Fibroblast of skin of abdomen (primary cell): ENCODE measurements around the gene ANKRD33.

Source experiments
- DNase-seq: peaks from one replicate; pipeline ENCODE4 v3.0.0-alpha.2; 2013

Gene ANKRD33

DNA sequence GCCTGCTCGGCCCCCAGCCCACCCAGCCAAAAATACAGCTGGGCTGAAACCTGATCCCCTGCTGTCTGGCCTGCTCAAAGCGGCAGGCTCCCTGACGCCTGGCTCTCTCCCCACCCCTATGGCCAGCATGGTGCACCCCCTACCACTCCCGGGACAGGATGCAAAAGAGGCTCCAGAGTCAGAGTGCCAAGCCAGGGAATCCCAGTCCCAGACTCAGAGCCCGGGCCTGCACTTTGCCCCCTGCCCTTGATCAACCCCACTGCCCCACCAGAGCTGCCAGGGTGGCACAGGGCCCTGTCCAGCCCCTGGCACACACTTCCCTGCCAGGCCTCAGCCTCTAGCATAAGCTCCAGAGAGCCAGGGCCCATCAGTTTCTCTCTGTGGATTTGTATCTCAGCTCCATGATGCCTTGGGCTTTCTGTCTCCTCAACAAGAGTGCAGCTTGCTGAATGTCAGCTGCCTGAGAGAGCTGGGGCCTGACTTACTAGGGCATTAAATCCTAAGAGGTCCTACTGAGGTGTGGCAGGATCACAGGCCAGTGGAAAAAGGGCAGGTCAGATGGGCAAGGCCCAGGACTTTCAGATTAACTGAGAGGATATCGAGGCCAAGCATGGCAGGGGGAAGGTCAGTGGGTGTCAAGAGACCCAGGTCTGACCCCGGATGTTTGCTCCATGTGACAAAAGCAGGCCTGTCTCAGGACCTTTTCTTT, 33.3 kb downstream of the ANKRD33 start:
- DNase-seq = no peak

DNA sequence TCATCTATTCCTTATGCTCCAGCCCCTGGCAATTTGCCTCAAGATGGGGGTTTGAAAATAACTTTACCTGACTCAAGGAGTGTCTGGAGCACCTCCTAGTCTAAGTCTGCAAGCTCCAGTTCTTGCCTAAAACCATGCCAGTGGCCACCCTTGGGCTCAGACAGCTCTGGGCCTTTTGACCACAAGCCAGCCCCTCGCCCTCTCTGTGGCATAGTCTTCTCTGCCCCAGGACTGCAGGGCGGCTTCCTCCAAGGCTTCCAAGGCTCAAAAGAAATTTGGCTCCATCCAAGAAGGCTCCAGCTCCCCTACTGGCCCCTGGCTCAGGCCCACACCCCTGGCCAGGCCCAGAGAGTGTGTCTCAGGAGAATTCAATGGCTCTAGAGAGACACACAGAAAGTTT, 34.2 kb downstream of the ANKRD33 start:
- DNase-seq = no peak

DNA sequence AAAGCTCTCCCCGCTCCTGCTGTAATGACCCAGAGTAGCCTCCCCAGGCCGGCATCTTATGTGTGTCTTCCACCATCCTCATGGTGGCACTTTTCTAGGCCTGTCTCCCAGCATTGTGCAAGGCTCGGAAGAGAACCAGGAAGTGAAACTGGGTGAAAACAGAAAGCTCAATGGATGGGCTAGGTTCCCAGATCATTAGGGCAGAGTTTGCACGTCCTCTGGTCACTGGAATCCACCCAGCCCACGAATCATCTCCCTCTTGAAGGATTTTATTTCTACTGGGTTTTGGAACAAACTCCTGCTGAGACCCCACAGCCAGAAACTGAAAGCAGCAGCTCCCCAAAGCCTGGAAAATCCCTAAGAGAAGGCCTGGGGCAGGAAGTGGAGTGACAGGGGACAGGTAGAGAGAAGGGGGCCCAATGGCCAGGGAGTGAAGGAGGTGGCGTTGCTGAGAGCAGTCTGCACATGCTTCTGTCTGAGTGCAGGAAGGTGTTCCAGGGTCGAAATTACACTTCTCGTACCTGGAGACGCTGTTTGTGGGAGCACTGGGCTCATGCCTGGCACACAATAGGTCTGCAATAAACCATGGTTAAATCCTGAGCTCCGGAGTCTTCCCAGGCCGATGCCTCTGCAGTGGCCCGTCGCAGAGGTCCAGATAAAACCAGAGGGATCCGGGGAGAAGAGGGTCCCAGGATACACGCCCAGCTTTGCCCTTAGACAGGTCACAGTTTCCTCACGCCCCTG, 35.0 kb downstream of the ANKRD33 start:
- peak; percentile 74 for DNase-seq

DNA sequence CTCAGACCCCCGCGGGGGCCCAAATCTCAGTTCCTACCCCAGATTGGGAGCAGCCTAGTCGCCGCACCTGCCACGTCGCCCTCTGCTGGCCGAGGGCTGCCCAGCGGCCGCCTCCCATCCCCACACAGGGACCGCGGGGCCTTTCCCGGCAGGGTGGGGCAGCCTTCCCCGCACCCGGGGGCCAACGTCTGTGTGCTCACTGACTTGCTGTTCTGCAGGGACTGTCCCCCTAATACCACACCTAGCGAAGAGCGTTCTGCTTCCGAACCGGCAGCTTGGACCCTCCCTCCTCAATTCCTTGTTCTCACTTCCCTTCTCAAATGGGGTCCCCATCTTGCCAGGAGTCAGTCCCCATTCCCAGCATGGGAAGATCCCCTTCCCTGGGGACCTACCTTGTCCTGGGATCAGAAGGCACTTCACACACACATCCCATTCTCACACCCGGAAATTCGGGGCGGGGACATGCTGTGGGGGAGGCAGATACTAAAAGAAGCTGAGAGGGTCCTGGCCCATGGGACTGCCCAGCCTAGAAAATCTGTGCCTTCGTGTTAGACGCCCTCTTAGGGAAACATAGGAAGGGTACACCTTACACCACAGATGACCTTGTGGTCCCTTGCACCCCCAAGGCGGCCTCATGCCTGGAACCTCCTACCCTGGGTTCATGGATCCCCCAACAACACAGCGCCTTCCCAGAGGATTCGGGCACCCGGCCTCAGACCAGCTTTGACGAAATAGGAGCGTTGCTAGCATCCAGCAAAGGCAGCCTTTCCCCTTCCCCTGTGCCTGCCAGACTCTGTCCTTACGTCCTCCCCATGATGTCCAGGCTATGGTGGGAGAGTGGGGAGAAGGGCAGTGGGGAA, 35.8 kb downstream of the ANKRD33 start:
- no peak for DNase-seq

DNA sequence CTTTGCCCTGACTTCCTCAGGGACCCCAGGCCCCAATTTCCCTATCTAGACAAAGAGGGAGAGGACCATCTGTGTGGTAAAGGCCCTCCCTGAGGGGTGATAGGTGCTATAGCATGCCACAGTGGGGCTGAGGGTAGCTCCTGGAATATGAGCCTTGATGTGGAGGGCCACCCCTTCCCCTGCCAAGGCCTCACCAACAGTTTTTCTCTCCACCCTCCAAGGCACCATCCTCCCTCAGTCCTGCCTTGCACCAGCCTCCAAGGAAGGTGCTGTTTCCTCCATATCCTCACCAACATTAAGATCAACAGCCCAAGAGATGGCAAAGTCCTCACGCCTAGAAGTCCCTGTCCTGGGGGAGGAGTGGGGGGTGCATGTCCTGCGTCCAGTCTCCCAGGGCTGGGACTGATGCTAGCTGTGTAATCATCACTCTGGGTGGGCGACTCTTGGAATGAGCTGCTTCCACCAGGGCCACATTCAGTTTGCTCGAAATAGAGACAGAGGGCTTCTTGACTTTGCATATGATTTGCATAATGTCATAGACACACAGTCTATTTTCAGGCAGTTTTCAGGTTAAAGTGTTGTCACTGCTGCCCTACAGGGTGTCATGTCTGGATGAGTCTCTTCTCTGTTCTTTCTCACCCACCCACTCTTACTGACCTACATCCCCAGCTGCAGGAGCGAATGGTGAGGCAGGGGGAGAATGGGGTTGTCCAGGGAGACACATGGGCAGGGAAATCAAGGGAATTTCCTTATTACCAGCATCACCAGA, 36.8 kb downstream of the ANKRD33 start:
- no peak for DNase-seq

DNA sequence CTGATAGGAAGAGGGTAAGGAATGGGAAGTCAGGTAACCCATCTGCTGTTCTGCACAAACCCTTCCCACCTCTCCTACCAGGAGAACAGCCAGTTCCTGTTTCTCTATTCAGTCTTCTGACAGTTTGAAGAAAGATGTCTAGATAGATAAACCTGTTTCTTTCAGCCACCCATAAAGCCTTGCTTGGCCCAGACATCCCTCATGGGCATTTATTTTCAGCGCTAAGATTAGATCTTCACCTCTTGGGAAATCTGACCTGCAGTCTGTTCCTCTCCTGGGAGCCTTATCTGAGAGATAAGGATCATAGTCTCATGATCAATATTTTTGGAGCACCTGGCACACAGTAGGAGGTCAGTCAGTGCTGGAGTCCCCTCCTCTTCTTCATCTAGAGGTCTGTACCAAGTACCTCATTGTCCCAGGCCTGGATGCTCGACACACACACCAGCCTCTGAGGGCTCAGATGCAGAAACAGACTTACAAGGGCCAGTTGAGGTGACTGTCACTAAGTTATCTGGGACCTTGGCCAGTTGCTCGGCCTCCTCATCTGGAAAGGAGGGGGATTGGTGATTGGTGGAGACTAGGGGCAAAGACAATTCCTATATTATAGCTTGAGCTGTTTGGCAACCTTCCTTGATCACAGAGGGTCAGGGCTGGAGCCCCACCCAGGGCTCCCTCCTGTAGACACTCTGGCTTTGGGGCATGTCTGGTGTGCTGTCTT, 37.6 kb downstream of the ANKRD33 start:
- DNase-seq = no peak

DNA sequence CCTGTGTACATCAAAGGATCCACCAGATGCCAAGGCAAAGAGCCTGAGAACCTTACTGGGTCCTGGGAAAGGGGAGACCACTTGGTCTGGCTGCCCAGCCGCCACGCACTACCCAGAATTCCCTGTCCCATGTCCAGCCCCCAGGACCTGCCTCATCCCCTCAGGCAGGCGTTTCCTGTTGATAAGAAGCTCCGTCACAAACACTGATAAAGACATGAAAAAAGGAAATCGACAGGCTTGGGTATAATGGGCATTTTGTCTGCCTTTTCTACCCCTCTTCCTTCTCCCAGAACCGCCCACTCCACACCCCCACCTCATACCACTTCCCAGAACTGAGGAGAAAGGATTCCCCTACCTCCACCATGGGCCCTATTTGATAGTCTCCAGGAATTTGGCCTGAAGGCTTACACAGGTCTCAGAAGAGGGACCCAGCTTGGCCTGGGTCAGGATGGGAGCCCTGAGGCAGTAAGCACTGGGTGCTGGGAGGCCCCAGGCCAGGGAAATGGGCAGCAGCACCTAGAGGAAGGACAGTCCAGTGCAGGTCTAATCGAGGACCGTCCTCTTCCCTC, 38.2 kb downstream of the ANKRD33 start:
- no peak for DNase-seq

DNA sequence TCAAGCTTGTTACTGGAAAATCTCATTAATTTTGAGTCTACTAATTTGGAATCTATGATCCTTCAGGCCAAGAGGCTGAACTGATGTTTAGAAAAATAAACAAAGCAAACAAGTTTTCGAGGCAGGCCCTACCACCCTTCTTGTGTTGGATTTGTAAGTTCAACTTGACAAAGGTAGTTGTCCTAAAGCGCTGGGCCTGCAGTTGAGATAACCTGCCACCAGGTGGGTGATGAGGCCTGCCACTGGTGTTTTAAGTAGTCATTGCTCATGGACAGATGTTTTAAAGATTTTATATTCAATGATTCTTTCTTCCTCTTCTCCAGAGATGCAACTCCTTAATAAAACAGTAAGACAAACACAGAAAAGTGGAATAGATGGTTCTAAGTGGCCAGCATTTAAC, 38.8 kb downstream of the ANKRD33 start:
- DNase-seq = no peak

DNA sequence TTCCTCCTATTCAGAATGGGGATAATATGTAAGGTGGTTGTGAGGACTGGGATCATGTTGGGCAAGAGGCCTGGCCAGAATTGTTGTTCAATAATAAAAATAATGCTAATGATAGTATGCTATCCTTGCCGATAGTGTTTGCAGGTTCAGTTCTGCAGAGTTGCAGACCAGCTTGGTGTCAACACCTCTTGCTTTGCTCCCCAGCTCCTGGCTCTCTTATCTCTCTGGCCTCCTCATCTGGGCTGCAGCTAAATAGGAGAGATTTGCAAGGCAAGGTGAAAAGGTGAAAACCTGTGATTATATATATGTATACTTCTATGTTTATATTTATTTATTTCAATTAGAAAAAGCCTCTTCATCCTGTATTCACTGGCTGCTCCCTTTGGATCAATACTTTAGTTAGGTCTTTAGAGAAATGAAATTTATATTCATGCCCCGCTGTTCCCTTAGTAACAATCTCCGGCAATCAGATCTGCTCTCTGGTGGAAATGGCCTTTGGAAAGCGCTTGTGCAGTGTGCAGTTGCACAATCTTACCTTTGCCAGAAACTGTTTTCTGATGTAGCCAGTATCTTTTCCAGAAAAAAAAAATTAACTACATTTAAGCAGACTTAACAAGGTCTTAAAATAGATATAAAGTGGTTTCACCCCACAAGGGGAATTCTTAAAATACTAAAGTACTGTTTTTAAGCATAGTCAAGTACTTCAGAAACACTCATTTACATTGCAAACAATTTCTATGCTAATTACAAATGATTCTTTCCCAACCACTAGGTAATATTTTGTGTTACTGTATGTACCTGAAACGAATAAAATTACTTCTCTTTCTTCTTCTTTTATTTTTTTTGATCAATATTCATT, 44.5 kb downstream of the ANKRD33 start:
- DNase-seq = no peak

DNA sequence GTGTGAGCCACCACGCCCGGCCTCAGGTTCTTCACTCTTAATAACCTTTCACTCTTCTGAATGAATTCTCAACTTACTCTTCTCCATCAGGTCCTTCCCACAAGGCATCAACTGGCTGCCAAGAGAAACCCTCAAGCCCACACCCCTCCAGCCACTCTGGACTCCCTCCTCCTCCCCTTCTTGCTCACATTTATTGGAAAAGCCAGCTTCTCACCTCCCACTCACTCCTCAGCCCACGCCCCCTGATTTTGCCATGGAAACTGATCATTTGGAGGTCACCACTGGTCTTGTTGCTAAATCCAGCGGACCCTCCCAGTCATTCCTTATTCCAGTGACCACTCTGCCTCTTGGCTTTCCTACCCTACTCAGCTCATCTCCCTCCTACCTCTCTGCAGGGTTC, 46.2 kb downstream of the ANKRD33 start:
- DNase-seq = no peak

DNA sequence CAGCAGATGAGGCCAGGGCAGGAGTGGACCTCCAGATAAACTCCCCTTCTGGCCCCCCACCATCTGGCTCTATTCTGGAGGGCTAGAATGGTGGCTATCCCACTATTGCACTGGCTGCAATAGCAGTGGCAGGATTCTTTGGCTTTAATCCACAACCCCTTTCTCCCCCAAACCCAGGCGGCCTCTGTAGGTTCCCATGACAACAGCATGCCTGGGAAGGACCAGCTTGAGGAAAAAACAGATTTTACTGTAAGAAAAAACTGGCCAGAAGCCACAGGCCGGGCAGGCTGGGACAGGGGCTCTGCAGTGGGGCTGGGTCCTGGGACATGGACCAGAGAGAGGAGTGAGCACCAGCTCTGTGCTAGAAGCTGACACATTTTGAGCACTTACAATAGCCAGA, 50.0 kb downstream of the ANKRD33 start:
- DNase-seq = no peak

DNA sequence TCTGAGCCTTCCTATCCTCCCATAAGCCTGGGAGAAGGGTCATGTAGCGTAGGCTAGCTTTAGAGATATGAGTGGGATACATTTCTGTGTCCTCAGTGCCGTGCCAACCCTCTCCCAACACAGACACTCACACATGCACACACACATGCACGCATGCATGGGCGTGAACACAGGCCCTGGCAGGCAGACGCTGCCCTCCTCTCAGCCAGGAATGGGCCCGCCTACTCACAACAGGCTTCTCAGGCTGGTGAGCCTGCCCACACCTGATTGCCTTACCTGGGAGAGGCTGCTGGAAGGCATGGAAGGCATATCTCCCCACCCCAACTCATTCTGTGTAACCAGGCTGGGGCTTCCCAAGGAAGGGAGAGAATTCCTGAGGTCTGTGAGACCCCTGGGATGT, 50.8 kb downstream of the ANKRD33 start:
- DNase-seq = no peak

DNA sequence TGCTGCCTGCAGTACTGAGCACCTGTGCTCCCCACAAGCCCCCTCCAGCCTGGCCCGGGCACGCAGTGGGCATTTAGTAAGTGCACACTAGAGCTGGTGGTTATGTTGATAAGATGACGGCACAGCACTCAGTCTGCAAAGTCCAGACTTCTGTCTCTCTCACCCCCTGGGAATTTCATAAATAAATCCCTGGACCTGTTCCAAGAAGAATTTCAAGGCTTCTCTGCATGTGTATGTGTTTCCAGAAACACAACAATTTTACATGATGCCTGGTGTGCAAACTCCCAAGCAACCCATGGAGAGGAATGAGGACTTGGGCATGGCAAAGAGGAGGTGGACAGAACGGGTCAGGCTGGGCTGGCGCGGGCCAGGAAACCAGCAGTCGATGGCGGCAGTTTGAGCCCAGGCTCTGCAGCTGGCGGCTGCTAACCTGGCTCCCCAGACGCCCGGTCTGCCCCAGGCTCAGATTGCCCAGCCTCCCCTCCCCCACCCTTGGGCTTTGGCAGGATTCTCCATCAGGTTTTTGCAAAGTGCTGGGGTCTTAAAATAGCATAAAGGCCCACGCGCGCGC, 53.2 kb downstream of the ANKRD33 start:
- DNase-seq = peak; percentile 39
